ENCODE data around the gene MORN1.

GRCh38 chr1:2301607-2302291 lies 89.6 kb downstream of the MORN1 start:
- TF ChIP-seq POLR2AphosphoS5 (IDR thresholded peaks at IDR 0.05; ENCODE audit: low read depth, low read length): no peak
- no peak for TF ChIP-seq TAF1 (IDR thresholded peaks at IDR 0.05; ENCODE audit: borderline replicate concordance, low read depth, low read length)
- TF ChIP-seq POLR2A (IDR thresholded peaks at IDR 0.05; ENCODE audit: low read depth, low read length): no peak

Data from GM12892 (cell line).